CD4-positive, alpha-beta T cell treated with Interleukin-4 for 1 hour (primary cell): ENCODE measurements around the gene PIGS.
A peak's percentile ranks its signal among the peaks of the same experiment; 100 is the strongest.

ENCODE experiments used
- DNase-seq, 2 donors: peaks; one replicate each; pipeline ENCODE4 v3.0.0-alpha.2; 2020 to 2022

PIGS gene

GRCh38 chr17:28549236-28550132 is 21.8 kb downstream of the PIGS start:
- peak; percentile 79 for DNase-seq

GRCh38 chr17:28548417-28549130 is 22.8 kb downstream of the PIGS start:
- DNase-seq: no peak

GRCh38 chr17:28547623-28548416 is 23.5 kb downstream of the PIGS start:
- peak; percentile 73 to 77 for DNase-seq

- DNase-seq: no peak
Observed at GRCh38 chr17:28547096-28547622, 24.2 kb downstream of the PIGS start.

- no peak for DNase-seq
Observed at GRCh38 chr17:28545787-28546415, 25.4 kb downstream of the PIGS start.

- DNase-seq: no peak
Observed at GRCh38 chr17:28545141-28545503, 26.2 kb downstream of the PIGS start.

GRCh38 chr17:28544402-28545140 is 26.8 kb downstream of the PIGS start:
- DNase-seq: no peak

- no peak for DNase-seq
Observed at GRCh38 chr17:28541439-28541838, 29.9 kb downstream of the PIGS start.

GRCh38 chr17:28540231-28540630 is 31.1 kb downstream of the PIGS start:
- no peak for DNase-seq

GRCh38 chr17:28538296-28538895 is 32.9 kb downstream of the PIGS start:
- no peak for DNase-seq

- no peak for DNase-seq
Observed at GRCh38 chr17:28537219-28537610, 34.1 kb downstream of the PIGS start.

GRCh38 chr17:28536532-28537218 is 34.6 kb downstream of the PIGS start:
- DNase-seq: no peak

GRCh38 chr17:28534740-28535375 is 36.5 kb downstream of the PIGS start:
- no peak for DNase-seq

- no peak for DNase-seq
Observed at GRCh38 chr17:28533091-28533807, 38.1 kb downstream of the PIGS start.

GRCh38 chr17:28532050-28532960 is 39.0 kb downstream of the PIGS start:
- DNase-seq: no peak

- no peak for DNase-seq
Observed at GRCh38 chr17:28530926-28531325, 40.4 kb downstream of the PIGS start.

- DNase-seq: no peak
Observed at GRCh38 chr17:28530250-28530649, 41.1 kb downstream of the PIGS start.

- no peak for DNase-seq
Observed at GRCh38 chr17:28529013-28529400, 42.3 kb downstream of the PIGS start.
